Stimulated activated CD4-positive, alpha-beta T cell treated with anti-CD3 and anti-CD28 coated beads, Interleukin-12 subunit alpha, Interleukin-12 subunit beta, amount 100 ng/mL, for 48 hours (primary cell): Measurements from ENCODE around the gene ARHGAP24.

ENCODE experiments used
- DNase-seq, 3 donors: peaks; one replicate each; pipeline ENCODE4 v3.0.0-alpha.2; 2020; ENCODE audit warnings: low read depth in 2 of 3, low spot score in 1 of 3

ARHGAP24 gene

GRCh38 chr4:85688055-85688740 lies 213.2 kb downstream of the ARHGAP24 start:
- no peak for DNase-seq

- DNase-seq, result no peak
Measured at GRCh38 chr4:85696661-85697060, 221.7 kb downstream of the ARHGAP24 start.

- no peak for DNase-seq
Measured at GRCh38 chr4:85697854-85698253, 222.9 kb downstream of the ARHGAP24 start.

GRCh38 chr4:85700362-85700761 lies 225.4 kb downstream of the ARHGAP24 start:
- DNase-seq, result no peak

GRCh38 chr4:85701861-85702321 lies 226.9 kb downstream of the ARHGAP24 start:
- no peak for DNase-seq

- no peak for DNase-seq
Measured at GRCh38 chr4:85703096-85703495, 228.1 kb downstream of the ARHGAP24 start.

GRCh38 chr4:85707611-85708010 lies 232.7 kb downstream of the ARHGAP24 start:
- no peak for DNase-seq

GRCh38 chr4:85708468-85708867 lies 233.5 kb downstream of the ARHGAP24 start:
- no peak for DNase-seq

- DNase-seq, result no peak
Measured at GRCh38 chr4:85713005-85713404, 238.1 kb downstream of the ARHGAP24 start.

GRCh38 chr4:85715991-85716737 lies 241.2 kb downstream of the ARHGAP24 start:
- DNase-seq, result no peak

- DNase-seq, result no peak
Measured at GRCh38 chr4:85717351-85717750, 242.4 kb downstream of the ARHGAP24 start.

GRCh38 chr4:85717847-85718246 lies 242.9 kb downstream of the ARHGAP24 start:
- no peak for DNase-seq

GRCh38 chr4:85720735-85721134 lies 245.8 kb downstream of the ARHGAP24 start:
- DNase-seq, result no peak

GRCh38 chr4:85722401-85722800 lies 247.5 kb downstream of the ARHGAP24 start:
- DNase-seq, result no peak

- no peak for DNase-seq
Measured at GRCh38 chr4:85722807-85723206, 247.9 kb downstream of the ARHGAP24 start.

- DNase-seq, result no peak
Measured at GRCh38 chr4:85724791-85725563, 250.0 kb downstream of the ARHGAP24 start.

- no peak for DNase-seq
Measured at GRCh38 chr4:85725721-85726170, 250.8 kb downstream of the ARHGAP24 start.

- DNase-seq, result no peak
Measured at GRCh38 chr4:85726555-85726954, 251.6 kb downstream of the ARHGAP24 start.

- DNase-seq, result no peak
Measured at GRCh38 chr4:85728464-85728863, 253.5 kb downstream of the ARHGAP24 start.

GRCh38 chr4:85732124-85732523 lies 257.2 kb downstream of the ARHGAP24 start:
- no peak for DNase-seq

GRCh38 chr4:85733798-85734197 lies 258.8 kb downstream of the ARHGAP24 start:
- no peak for DNase-seq

GRCh38 chr4:85734424-85734831 lies 259.5 kb downstream of the ARHGAP24 start:
- no peak for DNase-seq
